Neuronal stem cell (in vitro differentiated cells): ENCODE measurements around the gene AFAP1.

Experiments
- DNase-seq: peaks from one replicate; pipeline ENCODE4 v3.0.0-alpha.2; 2013; ENCODE audit warnings: low spot score
- H2AFZ ChIP-seq: one replicate; pipeline ENCODE4 v1.6.1; 2013; ENCODE audit warnings: mild to moderate bottlenecking, low read length, inconsistent platforms
- H2AK5ac ChIP-seq: 2 replicates; pipeline ENCODE4 v1.6.1; 2013; ENCODE audit warnings: low read depth, mild to moderate bottlenecking, inconsistent platforms, low read length, moderate library complexity, mixed read lengths
- H2BK120ac ChIP-seq: 2 replicates; pipeline ENCODE4 v1.6.1; 2013; ENCODE audit warnings: low read depth, mild to moderate bottlenecking, inconsistent platforms, low read length, moderate library complexity, mixed read lengths
- H2BK12ac ChIP-seq: one replicate; pipeline ENCODE4 v1.6.1; 2013; ENCODE audit warnings: low read length, inconsistent platforms
- H2BK15ac ChIP-seq: 2 replicates; pipeline ENCODE4 v1.6.1; 2013; ENCODE audit warnings: mild to moderate bottlenecking, low read length, inconsistent platforms, mixed read lengths
- H2BK5ac ChIP-seq: one replicate; pipeline ENCODE4 v1.6.1; 2013; ENCODE audit warnings: inconsistent platforms, mild to moderate bottlenecking, low read length, moderate library complexity
- H3K14ac ChIP-seq: one replicate; pipeline ENCODE4 v1.6.1; 2013; ENCODE audit warnings: low read length, inconsistent platforms
- H3K18ac ChIP-seq: 2 replicates; pipeline ENCODE4 v1.6.1; 2013; ENCODE audit warnings: low read length, inconsistent platforms
- H3K23ac ChIP-seq: 2 replicates; pipeline ENCODE4 v1.6.1; 2013; ENCODE audit warnings: low read depth, mild to moderate bottlenecking, mixed read lengths, low read length, inconsistent platforms; ENCODE audit not compliant: poor library complexity
- H3K27ac ChIP-seq: replicated peaks from 3 replicates; pipeline ENCODE4 v1.5.1; 2013; ENCODE audit warnings: low read length, inconsistent platforms
- H3K27me3 ChIP-seq, 3 experiments: 2 replicates each; pipeline ENCODE4 v1.6.1; 2013; ENCODE audit warnings: low read length in 3 of 3, mild to moderate bottlenecking in 2 of 3, inconsistent platforms in 1 of 3, low read depth in 1 of 3, mixed read lengths in 1 of 3, moderate library complexity in 1 of 3; ENCODE audit not compliant: control insufficient read depth in 3 of 3, insufficient read depth in 3 of 3
- H3K36me3 ChIP-seq, 2 donors: replicated peaks in 1 of 2; 2 replicates each; pipeline ENCODE4 v1.6.1; 2013; ENCODE audit warnings: low read length in 2 of 2; ENCODE audit not compliant: control insufficient read depth in 2 of 2, insufficient read depth in 2 of 2
- H3K4ac ChIP-seq: 2 replicates; pipeline ENCODE4 v1.6.1; 2013; ENCODE audit warnings: inconsistent platforms, mild to moderate bottlenecking, low read length, moderate library complexity
- H3K4me1 ChIP-seq, 2 donors: 1 replicate in 1 of 2; 2 replicates in 1 of 2; pipeline ENCODE4 v1.6.1; 2013; ENCODE audit warnings: low read length in 2 of 2, low read depth in 1 of 2; ENCODE audit not compliant: control insufficient read depth in 2 of 2, insufficient read depth in 1 of 2
- H3K4me2 ChIP-seq: one replicate; pipeline ENCODE4 v1.6.1; 2013; ENCODE audit warnings: mild to moderate bottlenecking, low read length, inconsistent platforms; ENCODE audit not compliant: insufficient read depth, poor library complexity, severe bottlenecking
- H3K4me3 ChIP-seq, 2 donors: 2 replicates each; pipeline ENCODE4 v1.5.1; 2013; ENCODE audit warnings: low read length in 2 of 2, mild to moderate bottlenecking in 2 of 2, inconsistent platforms in 1 of 2, moderate library complexity in 1 of 2
- H3K79me1 ChIP-seq: one replicate; pipeline ENCODE4 v1.6.1; 2013; ENCODE audit warnings: low read depth, mild to moderate bottlenecking, inconsistent platforms, low read length, moderate library complexity
- H3K9ac ChIP-seq: one replicate; pipeline ENCODE4 v1.6.1; 2013; ENCODE audit warnings: mild to moderate bottlenecking, low read depth, low read length, inconsistent platforms; ENCODE audit not compliant: poor library complexity
- H3K9me3 ChIP-seq, 2 donors: replicated peaks in 1 of 2; 2 replicates each; pipeline versions ENCODE3 to v1.6.1; 2013; ENCODE audit warnings: low read length in 2 of 2, mild to moderate bottlenecking in 2 of 2, inconsistent platforms in 1 of 2, low read depth in 1 of 2, mixed read lengths in 1 of 2, moderate library complexity in 1 of 2; ENCODE audit not compliant: control insufficient read depth in 2 of 2, insufficient read depth in 1 of 2
- H4K8ac ChIP-seq: one replicate; pipeline ENCODE4 v1.6.1; 2013; ENCODE audit warnings: low read depth, mild to moderate bottlenecking, inconsistent platforms, low read length, moderate library complexity
- H4K91ac ChIP-seq: one replicate; pipeline ENCODE4 v1.6.1; 2013; ENCODE audit warnings: low read length, low read depth, mild to moderate bottlenecking, inconsistent platforms; ENCODE audit not compliant: poor library complexity
- WGBS, 2 donors: extraction: QIAGEN DNeasy Blood & Tissue Kit; methylation state at CpG; one replicate each; pipeline ENCODE4 v1.1.7; 2013; ENCODE audit warnings: missing lambda C conversion rate in 2 of 2, mixed read lengths in 1 of 2; ENCODE audit not compliant: insufficient read length in 2 of 2, insufficient replicate concordance in 1 of 2; ENCODE audit errors: extremely low coverage in 2 of 2; 5-methylcytosine and 5-hydroxymethylcytosine counted together

AFAP1 gene

GRCh38 chr4:7973545-7973981 lies 33.9 kb upstream of the AFAP1 start:
- Histone ChIP-seq H3K27ac (no peak overlapping the region), H2BK120ac (no peak overlapping the region), H2BK5ac (no peak overlapping the region), H4K91ac (no peak overlapping the region), H4K8ac (no peak overlapping the region), H3K18ac (peak overlapping the region; percentile 24), H3K4me3 (peak overlapping the region in 1 of 2 donors; percentile 52), H3K23ac (no peak overlapping the region), H3K27me3 (peaks cover 0 to 4% (median 0%) of the 10 kb centered on the region in 3 experiments), H3K4ac (no peak overlapping the region), H2BK12ac (no peak overlapping the region), H3K4me1 (peaks cover 7 to 14% of the 10 kb centered on the region in 2 donors), H2BK15ac (no peak overlapping the region), H3K14ac (peak overlapping the region; percentile 85), H3K79me1 (no peaks in the 10 kb centered on the region), H3K9ac (peak overlapping the region; percentile 71), H3K4me2 (no peak overlapping the region), H2AK5ac (no peak overlapping the region), H3K9me3 (no peaks in the 10 kb centered on the region), H2AFZ (no peak overlapping the region), H3K36me3 (no peaks in the 10 kb centered on the region)
- DNase-seq = no peak
- WGBS, 2 donors = no CpG with 5 or more reads among the region's 10 CpGs

DNA sequence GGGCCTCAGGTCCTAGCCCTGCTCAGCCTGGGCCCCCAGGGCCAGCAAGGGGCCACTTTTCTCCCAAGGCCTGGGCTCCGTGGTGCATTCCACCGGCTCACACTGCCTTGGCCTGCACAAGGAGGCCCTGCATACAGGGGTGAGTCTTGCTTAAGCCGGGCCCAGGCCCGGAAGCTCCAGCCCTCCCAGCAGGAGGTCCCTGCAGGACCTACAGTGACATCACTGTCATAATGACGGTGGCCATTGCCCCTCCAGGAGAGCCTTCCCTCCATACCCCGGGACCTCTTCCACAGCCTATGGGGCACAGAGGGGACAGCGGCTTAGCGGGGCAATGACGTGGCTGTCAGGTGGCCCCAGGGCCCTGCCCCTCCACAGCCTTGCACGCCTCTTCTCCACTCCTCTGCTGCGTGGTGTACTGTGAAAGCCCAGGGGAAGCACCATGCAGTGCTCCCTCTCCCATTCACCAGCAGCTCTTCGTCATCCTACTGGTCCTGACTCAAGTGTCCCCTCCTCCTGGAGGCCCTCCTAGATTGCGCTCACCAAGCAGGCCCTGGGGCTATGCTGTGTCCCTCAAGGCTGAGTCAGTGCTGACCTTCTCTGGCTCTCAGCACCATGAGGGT lies 32.3 kb upstream of the AFAP1 start:
- no peak for DNase-seq
- H3K27ac ChIP-seq = no peak overlapping the region
- H3K36me3 ChIP-seq = no peaks in the 10 kb centered on the region
- no peak overlapping the region for H3K9ac ChIP-seq
- H3K23ac ChIP-seq = peak overlapping the region; percentile 23
- peak overlapping the region in 1 of 2 donors; percentile 27 for H3K4me3 ChIP-seq
- peak overlapping the region; percentile 54 for H3K18ac ChIP-seq
- H3K4me2 ChIP-seq = no peak overlapping the region
- H3K4ac ChIP-seq = no peak overlapping the region
- no peak overlapping the region for H2AFZ ChIP-seq
- peak overlapping the region; percentile 77 for H2AK5ac ChIP-seq
- no peaks in the 10 kb centered on the region for H3K27me3 ChIP-seq
- H3K14ac ChIP-seq = no peak overlapping the region
- no peak overlapping the region for H2BK120ac ChIP-seq
- no peaks in the 10 kb centered on the region for H3K9me3 ChIP-seq
- no peak overlapping the region for H4K91ac ChIP-seq
- H2BK15ac ChIP-seq = no peak overlapping the region
- no peak overlapping the region for H2BK5ac ChIP-seq
- no peak overlapping the region for H4K8ac ChIP-seq
- H3K4me1 ChIP-seq = peaks cover 8 to 15% of the 10 kb centered on the region in 2 donors
- no CpG with 5 or more reads among the region's 13 CpGs for WGBS, 2 donors
- H2BK12ac ChIP-seq = no peak overlapping the region
- no peaks in the 10 kb centered on the region for H3K79me1 ChIP-seq

GRCh38 chr4:7971159-7971631 lies 31.5 kb upstream of the AFAP1 start:
- H2AFZ ChIP-seq = no peak overlapping the region
- H2BK120ac ChIP-seq = no peak overlapping the region
- H2BK5ac ChIP-seq = peak overlapping the region; percentile 27
- no peaks in the 10 kb centered on the region for H3K27me3 ChIP-seq
- H3K9ac ChIP-seq = peak overlapping the region; percentile 55
- no peak overlapping the region for H2BK15ac ChIP-seq
- no peak overlapping the region for H4K91ac ChIP-seq
- WGBS, 2 donors = no CpG with 5 or more reads among the region's 2 CpGs
- H3K79me1 ChIP-seq = no peaks in the 10 kb centered on the region
- DNase-seq = no peak
- H3K4ac ChIP-seq = peak overlapping the region; percentile 4
- H3K36me3 ChIP-seq = no peaks in the 10 kb centered on the region
- no peak overlapping the region for H3K14ac ChIP-seq
- no peak overlapping the region for H3K4me3 ChIP-seq
- peak overlapping the region; percentile 51 for H3K18ac ChIP-seq
- no peak overlapping the region for H4K8ac ChIP-seq
- peak overlapping the region; percentile 77 for H2AK5ac ChIP-seq
- no peak overlapping the region for H2BK12ac ChIP-seq
- no peaks in the 10 kb centered on the region for H3K9me3 ChIP-seq
- no peak overlapping the region for H3K4me2 ChIP-seq
- H3K4me1 ChIP-seq = peaks cover 8 to 17% of the 10 kb centered on the region in 2 donors
- peak overlapping the region; percentile 23 for H3K23ac ChIP-seq
- no peak overlapping the region for H3K27ac ChIP-seq

DNA sequence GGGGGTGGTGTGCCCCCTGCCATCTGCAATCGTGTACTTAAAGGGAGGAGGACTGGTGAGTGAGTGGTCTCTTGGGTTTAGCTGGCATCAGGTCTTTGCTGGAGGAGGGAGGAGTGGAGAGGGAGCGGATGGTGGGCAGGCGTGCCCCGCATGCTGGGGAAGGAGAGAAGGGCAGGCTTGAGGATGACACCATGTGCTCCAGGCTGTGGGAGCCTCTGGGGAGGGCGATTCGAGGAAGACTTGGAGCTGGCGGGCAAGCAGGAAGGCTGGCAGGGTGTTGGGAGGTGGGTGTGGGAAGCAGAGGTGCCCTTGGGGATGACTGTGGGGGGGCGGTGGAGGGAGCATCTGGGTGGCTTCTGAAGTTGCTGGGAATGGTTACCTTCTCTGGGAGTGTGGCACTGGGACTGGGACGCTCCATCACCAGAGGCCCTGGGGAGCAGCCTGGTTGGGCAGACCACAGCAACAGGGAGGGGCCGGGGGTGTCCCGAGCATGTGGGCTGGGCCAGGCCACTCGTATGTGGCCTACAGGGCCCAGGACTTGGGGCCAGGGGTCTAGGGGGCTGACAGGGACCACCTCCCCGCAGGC lies 30.8 kb upstream of the AFAP1 start:
- peak overlapping the region; percentile 93 for H3K18ac ChIP-seq
- no CpG with 5 or more reads among the region's 13 CpGs for WGBS, 2 donors
- H3K79me1 ChIP-seq = no peaks in the 10 kb centered on the region
- H2BK12ac ChIP-seq = peak overlapping the region; percentile 49
- H4K8ac ChIP-seq = no peak overlapping the region
- peak overlapping the region; percentile 57 for H2AFZ ChIP-seq
- H3K4me1 ChIP-seq = peaks cover 8 to 17% of the 10 kb centered on the region in 2 donors
- no peaks in the 10 kb centered on the region for H3K36me3 ChIP-seq
- no peak overlapping the region for H3K4ac ChIP-seq
- H2BK5ac ChIP-seq = peak overlapping the region; percentile 27
- H4K91ac ChIP-seq = no peak overlapping the region
- DNase-seq = no peak
- H2BK120ac ChIP-seq = no peak overlapping the region
- no peak overlapping the region for H3K4me3 ChIP-seq
- no peaks in the 10 kb centered on the region for H3K27me3 ChIP-seq
- H3K9ac ChIP-seq = peak overlapping the region; percentile 44
- peak overlapping the region; percentile 71 for H2BK15ac ChIP-seq
- H3K9me3 ChIP-seq = no peaks in the 10 kb centered on the region
- H3K14ac ChIP-seq = no peak overlapping the region
- peak overlapping the region; percentile 5 for H3K23ac ChIP-seq
- H2AK5ac ChIP-seq = peak overlapping the region; percentile 77
- no peak overlapping the region for H3K4me2 ChIP-seq
- no peak overlapping the region for H3K27ac ChIP-seq
